Epidermal melanocyte (primary cell): ENCODE results near the gene USP40.

ENCODE experiments used
- DNase-seq: peaks from one replicate; pipeline ENCODE4 v3.0.0; 2011; ENCODE audit warnings: low spot score; ENCODE audit not compliant: insufficient read length

The USP40 gene

GRCh38 chr2:233447506-233448219, 118.9 kb downstream of the USP40 start:
- DNase-seq = no peak

GRCh38 chr2:233446606-233447305, 119.8 kb downstream of the USP40 start:
- no peak for DNase-seq

GRCh38 chr2:233446121-233446520, 120.5 kb downstream of the USP40 start:
- DNase-seq = no peak

GRCh38 chr2:233445152-233445830, 121.3 kb downstream of the USP40 start:
- no peak for DNase-seq

GRCh38 chr2:233444501-233444900, 122.1 kb downstream of the USP40 start:
- DNase-seq = no peak

GRCh38 chr2:233443511-233444183, 122.9 kb downstream of the USP40 start:
- DNase-seq = peak; percentile 87

- DNase-seq = no peak
Measured at GRCh38 chr2:233442028-233442310, 124.6 kb downstream of the USP40 start.

GRCh38 chr2:233441161-233442027, 125.2 kb downstream of the USP40 start:
- DNase-seq = no peak

GRCh38 chr2:233440714-233441113, 125.9 kb downstream of the USP40 start:
- DNase-seq = no peak

GRCh38 chr2:233440314-233440713, 126.3 kb downstream of the USP40 start:
- DNase-seq = no peak

GRCh38 chr2:233439191-233439590, 127.4 kb downstream of the USP40 start:
- no peak for DNase-seq

- DNase-seq = no peak
Measured at GRCh38 chr2:233438573-233439147, 127.9 kb downstream of the USP40 start.

GRCh38 chr2:233437439-233437955, 129.1 kb downstream of the USP40 start:
- DNase-seq = no peak

GRCh38 chr2:233436691-233437438, 129.7 kb downstream of the USP40 start:
- no peak for DNase-seq

GRCh38 chr2:233436191-233436581, 130.4 kb downstream of the USP40 start:
- DNase-seq = no peak

GRCh38 chr2:233435436-233436190, 131.0 kb downstream of the USP40 start:
- no peak for DNase-seq

- no peak for DNase-seq
Measured at GRCh38 chr2:233434666-233435330, 131.8 kb downstream of the USP40 start.

- DNase-seq = no peak
Measured at GRCh38 chr2:233433794-233434193, 132.8 kb downstream of the USP40 start.

- no peak for DNase-seq
Measured at GRCh38 chr2:233433029-233433428, 133.6 kb downstream of the USP40 start.
